ENCODE data around the gene ICE1.
"Not testable (repeated sequence)": the region's sequence is repeated elsewhere in the genome, so short reads cannot be mapped to it uniquely, and the experiment has no call there.

Gene ICE1

DNA sequence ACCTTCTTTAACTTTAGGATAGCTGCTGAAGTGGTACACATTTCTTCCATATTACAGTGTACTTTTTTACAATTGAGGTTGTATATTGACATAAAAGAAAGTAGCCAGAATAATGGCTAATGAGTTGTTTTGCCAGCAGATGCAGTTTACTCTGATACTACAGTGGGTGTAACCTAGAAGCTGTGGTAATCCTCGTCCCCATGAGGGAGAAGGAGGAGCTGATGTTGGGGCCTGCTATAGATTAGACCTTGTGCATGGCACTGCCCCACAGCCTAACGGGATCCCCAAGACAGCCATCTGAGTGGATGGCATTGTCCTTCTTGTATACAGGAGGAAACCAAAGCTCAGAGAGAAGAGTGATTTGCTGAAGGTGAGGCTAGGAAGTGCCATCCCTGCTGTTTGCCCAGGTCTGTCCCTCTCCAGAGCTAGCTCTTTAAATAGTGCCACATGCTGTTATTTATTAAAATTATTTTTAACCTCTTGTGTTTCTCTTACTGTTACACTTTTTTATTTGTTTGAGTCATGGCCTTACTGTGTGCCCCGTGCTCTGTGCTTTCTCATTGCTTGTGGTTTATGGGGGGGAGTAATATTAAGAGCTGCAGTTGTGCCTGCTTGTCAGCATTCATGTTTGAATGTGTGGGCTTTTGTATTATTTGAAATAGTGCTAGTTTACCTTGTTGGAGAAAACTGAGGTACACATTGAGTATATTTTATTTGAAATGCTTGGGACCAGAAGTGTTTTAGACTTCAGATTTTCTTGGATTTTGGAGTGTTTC is 65.3 kb downstream of the ICE1 start:
- no peak for DNase-seq (ENCODE audit: low read depth)

- no peak for DNase-seq (ENCODE audit: low read depth)
Measured at GRCh38 chr5:5490774-5491347, 68.4 kb downstream of the ICE1 start.

GRCh38 chr5:5492087-5492933 is 69.8 kb downstream of the ICE1 start:
- peak; percentile 4 for DNase-seq (ENCODE audit: low read depth)

GRCh38 chr5:5492934-5493271 is 70.4 kb downstream of the ICE1 start:
- not testable (repeated sequence) for DNase-seq (ENCODE audit: low read depth)

DNA sequence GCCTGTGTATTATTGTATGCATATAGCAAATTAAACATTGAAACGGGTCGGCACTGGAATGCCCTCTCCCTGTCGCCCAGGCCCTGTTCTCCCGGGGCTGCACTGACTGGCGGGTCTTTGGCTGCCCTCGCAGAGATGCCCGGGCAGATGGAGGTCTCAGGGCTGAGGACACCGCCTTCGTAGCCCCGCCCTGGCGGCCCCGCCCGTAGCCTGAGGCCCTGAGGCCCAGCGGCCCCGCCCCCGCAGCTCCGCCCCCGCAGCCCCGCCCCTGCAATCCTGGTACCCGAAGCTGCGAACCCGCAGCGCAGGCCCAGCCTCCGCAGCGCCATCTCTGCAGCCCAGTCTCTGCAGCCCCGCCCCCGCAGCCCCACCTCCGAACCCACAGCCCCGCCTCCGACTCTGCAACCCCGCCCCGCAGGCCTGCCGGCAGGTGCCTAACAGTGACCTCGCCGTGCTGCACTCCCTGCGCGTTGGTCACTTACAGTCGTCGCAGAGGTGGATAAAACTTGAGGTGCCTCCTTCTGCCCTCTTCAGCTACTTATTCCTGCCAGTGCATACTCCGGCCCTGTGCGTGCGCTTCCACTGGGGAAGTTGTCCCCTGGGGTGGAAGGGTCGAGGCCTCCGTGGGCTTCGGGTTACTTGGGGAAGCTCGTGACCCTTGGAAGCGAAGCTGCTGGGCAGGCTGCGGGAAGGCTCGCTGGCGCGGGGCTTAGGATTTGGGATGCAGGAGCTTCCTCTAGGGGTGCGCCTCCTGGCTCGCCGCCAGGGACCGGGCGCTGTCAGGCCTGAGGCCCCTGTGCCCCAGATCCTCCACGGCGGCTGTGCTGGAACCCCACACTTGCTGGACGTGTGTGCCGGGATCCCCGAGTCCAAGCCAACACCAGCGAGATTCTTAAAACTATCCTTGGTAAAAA is 72.3 kb downstream of the ICE1 start:
- peak; percentile 77 for DNase-seq (ENCODE audit: low read depth)

DNA sequence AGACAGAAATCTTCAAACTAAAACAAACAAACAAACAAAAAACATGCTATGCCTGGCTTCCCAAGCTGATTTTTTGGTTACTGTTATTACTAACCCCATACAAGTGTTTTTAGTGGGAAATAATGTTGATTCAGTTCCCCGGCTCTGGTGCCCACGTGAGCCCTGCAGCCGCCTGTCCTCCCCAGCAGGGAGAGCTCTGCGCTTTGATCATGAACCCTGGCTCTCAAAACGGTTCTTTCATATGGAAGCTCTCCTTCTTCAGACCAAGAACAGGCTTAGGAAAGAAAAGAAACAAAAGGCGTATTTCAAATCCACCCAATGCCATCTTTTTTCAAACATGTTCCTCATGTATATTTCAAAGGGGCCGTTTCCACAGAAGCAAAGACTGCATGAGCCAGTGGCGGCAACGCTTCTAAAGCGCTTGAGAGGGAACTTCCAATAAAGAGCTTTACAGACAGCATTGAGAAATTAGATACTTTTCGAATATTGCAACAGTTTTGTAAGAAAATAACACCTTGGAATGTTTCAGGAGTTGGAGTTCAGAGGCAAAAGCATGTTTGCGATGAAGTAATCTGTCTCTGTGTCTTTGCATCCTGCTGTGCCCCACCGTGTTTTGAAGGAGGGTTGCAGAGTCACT is 74.8 kb downstream of the ICE1 start:
- DNase-seq (ENCODE audit: low read depth), result peak; percentile 4

GRCh38 chr5:5499442-5499841 is 77.0 kb downstream of the ICE1 start:
- DNase-seq (ENCODE audit: low read depth), result no peak

- DNase-seq (ENCODE audit: low read depth), result no peak
Measured at GRCh38 chr5:5504325-5504724, 81.8 kb downstream of the ICE1 start.

DNA sequence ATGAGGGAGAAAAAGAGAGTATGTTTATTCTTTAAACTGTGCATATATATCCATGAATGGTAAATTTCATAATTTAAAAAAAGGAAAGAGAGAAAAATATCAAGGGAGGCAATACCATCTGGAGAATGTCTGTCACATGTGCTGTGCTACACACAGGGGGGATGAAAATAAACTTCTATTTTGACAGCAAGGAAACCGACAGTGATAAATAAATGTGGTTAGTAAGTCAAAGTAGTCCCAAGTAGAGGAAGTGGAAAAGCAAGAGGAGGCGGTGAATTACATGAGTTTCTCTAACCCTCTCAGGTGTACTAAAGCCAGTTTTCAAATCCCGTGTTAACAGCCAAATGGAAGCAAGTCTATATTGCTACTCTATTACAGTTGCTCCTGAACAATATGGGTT is 83.3 kb downstream of the ICE1 start:
- DNase-seq (ENCODE audit: low read depth), result no peak

DNA sequence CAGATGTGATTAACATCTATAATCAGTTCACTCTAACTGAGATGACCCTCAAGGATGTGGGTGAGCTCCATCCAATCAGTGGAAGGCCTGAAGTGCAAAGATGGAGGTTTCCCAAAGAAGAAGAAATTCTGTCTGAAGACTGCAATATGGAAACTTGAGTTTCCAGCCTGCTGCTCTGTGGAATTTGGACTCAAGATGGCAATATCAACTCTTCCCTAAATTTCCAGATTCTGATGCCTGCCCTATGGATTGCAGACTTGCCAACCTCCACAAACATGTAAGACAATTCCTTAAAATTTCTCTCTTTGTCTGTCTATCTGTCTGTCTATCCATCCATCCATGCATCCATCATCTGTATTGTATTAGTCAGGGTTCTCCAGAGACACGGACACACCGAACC is 85.9 kb downstream of the ICE1 start:
- DNase-seq (ENCODE audit: low read depth), result no peak

GRCh38 chr5:5511904-5512416 is 89.5 kb downstream of the ICE1 start:
- no peak for DNase-seq (ENCODE audit: low read depth)

GRCh38 chr5:5512543-5512942 is 90.1 kb downstream of the ICE1 start:
- DNase-seq (ENCODE audit: low read depth), result no peak

DNA sequence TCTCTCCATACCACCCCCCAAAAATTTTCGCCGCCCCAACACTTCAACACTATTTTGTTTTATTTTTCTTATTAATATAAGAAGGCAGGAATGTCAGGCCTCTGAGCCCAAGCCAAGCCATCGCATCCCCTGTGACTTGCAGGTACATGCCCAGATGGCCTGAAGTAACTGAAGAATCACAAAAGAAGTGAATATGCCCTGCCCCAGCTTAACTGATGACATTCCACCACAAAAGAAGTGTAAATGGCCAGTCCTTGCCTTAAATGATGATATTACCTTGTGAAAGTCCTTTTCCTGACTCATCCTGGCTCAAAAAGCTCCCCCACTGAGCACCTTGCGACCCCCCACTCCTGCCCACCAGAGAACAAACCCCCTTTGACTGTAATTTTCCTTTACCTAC is 98.1 kb downstream of the ICE1 start:
- DNase-seq (ENCODE audit: low read depth), result not testable (repeated sequence)

DNA sequence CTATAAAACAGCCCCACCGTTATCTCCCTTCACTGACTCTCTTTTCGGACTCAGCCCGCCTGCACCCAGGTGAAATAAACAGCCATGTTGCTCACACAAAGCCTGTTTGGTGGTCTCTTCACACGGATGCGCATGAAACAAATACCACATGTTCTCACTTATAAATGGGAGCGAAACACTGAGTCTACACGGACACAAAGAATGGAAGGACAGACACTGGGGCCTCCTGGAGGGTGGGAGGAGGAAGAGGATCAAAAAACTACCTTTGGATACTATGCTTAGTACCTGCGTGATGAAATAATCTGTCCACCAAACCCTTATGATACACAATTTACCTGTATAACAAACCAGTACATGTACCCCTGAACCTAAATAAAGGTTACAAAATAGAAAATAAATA is 98.6 kb downstream of the ICE1 start:
- DNase-seq (ENCODE audit: low read depth), result no peak

DNA sequence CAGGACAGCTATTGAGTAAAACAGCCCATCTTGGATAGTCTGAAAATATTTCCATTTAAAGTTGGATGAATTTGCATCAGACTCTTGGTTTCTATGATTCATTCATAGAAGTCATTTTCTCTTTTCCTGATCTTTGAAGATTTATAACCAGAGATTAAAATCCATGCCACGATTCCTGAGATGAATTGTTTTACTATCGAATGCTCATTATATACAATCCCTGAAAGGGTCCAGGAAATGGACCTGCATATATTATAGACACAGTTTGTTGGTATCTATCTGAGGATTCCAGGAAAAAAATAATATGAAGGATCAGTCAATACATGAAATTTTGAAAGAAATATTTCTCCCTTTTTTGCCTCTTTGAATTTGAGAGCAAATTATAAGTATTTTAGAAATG is 99.0 kb downstream of the ICE1 start:
- DNase-seq (ENCODE audit: low read depth), result no peak

DNA sequence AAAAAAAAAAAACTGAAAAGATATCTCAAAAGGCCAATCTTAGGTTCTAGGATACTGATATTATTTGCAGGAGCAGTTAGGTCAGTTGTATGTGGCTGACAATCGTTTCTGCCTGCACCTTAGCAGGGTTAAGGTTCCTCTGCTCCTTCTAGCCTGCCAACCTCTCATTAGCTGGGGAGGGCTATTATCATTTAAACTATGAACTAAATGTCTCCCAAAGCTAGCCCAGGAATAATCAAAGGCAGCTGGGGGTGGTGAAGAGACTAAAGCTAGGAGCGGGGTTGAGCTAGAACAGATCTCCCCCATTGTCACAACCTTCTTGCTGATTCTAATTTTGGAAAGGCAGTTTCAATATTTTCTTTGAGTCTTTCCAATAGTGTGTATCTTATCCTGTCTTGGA is 99.9 kb downstream of the ICE1 start:
- DNase-seq (ENCODE audit: low read depth), result no peak

- DNase-seq (ENCODE audit: low read depth), result peak; percentile 3
Measured at GRCh38 chr5:5523066-5523505, 100.6 kb downstream of the ICE1 start.

GRCh38 chr5:5524327-5524726 is 101.8 kb downstream of the ICE1 start:
- no peak for DNase-seq (ENCODE audit: low read depth)

- DNase-seq (ENCODE audit: low read depth), result no peak
Measured at GRCh38 chr5:5531371-5531770, 108.9 kb downstream of the ICE1 start.

GRCh38 chr5:5532306-5533076 is 110.0 kb downstream of the ICE1 start:
- no peak for DNase-seq (ENCODE audit: low read depth)
